Activated T-helper 1 cell treated with Interleukin-2 at 50 U/mL for 16 hours (primary cell): ENCODE results near the gene TRPM2.
"Not testable (repeated sequence)": the region's sequence is repeated elsewhere in the genome, so short reads cannot be mapped to it uniquely, and the experiment has no call there.

Source experiments
- DNase-seq: peaks from one replicate; pipeline ENCODE4 v3.0.0-alpha.2; 2020; ENCODE audit warnings: low read depth

Gene TRPM2

GRCh38 chr21:44375281-44375651 is 21.8 kb downstream of the TRPM2 start:
- DNase-seq, result no peak

DNA sequence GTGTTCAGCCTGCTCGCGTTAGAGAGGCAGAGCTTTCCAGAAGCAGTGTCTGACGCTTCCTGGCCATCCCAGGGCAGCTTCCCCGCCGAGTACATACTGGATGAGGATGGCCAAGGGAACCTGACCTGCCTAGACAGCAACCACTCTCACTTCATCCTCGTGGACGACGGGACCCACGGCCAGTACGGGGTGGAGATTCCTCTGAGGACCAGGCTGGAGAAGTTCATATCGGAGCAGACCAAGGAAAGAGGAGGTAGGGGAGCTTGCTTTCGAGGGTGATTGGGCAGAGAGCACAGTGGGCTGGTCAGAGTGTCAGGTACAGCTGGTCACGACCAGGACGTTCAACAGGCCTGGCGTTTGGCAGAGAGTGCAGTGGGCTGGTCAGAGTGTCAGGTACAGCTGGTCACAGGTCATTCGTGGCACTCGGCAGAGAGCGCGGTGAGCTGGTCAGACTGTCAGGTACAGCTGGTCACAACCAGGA is 22.4 kb downstream of the TRPM2 start:
- DNase-seq, result no peak

DNA sequence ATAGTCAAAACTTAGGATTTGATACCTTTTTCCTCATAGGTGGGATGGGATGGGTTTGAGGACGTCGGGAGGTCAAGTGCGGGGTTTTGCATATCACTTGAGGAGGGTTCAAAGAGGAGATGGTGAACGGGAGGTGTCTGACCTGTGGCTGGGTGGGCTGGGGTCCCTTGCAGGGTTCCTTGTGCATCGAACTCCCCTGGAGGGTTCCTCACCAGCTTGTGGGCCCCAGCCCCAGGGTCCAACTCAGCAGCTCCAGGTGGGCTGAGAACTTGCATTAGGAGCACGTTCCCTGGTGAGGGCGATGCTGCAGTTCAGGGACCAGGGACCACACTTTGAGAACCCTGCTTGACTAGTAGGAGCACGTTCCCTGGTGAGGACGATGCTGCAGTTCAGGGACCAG is 23.2 kb downstream of the TRPM2 start:
- DNase-seq, result no peak

- no peak for DNase-seq
Observed at GRCh38 chr21:44377201-44377921, 23.9 kb downstream of the TRPM2 start.

- DNase-seq, result no peak
Observed at GRCh38 chr21:44377922-44378645, 24.7 kb downstream of the TRPM2 start.

DNA sequence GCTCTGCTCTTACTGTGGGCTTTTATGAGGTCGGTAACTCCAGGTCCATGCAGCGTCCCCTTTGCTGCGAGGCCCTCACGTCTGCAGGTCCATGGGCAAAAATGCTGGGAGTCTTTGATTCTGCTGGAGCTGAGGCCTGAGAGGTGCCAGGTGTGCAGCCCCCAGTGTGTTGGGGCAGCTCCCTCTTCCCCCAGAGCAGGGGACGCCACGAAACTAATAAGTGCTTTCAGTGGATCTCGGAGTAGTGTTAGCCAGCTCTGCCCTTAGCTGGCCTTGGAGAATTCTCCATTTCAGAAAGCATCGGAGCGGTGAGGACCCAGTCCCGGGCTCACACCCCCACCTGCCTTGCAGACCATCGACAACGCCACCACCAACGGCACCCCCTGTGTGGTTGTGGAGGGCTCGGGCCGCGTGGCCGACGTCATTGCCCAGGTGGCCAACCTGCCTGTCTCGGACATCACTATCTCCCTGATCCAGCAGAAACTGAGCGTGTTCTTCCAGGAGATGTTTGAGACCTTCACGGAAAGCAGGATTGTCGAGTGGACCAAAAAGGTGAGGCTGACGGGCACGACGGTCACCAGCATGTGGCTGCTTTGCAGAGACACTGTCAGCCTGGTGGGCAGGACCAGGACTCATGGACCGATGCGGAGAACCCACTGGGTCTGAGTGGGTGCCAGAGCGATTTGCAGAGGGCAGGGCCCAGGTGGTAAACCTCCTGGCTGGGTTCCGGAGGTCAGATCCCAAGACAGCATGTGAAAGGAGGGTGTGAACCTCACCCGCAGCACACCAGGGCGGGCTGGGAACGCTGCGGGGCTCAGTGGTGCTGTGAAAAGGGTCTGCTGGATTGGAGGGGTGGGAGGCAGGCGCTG is 25.5 kb downstream of the TRPM2 start:
- no peak for DNase-seq

DNA sequence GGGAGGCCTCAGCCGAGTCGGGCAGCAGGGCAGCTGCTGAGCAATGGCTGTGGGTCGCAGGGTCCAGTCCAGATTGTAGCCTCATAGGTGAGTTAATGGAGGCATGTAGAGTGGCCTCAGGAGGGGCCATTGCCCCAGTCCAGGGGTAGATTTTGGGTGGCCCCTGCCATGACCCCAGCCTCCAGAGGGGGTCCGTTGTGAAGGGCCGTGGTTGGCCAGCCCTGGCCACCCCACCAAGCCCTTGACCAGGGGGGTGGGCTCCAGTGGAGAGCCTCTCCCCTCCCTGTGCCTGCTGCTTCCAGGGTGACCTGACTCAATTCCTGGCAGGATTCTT is 26.1 kb downstream of the TRPM2 start:
- DNase-seq, result no peak

DNA sequence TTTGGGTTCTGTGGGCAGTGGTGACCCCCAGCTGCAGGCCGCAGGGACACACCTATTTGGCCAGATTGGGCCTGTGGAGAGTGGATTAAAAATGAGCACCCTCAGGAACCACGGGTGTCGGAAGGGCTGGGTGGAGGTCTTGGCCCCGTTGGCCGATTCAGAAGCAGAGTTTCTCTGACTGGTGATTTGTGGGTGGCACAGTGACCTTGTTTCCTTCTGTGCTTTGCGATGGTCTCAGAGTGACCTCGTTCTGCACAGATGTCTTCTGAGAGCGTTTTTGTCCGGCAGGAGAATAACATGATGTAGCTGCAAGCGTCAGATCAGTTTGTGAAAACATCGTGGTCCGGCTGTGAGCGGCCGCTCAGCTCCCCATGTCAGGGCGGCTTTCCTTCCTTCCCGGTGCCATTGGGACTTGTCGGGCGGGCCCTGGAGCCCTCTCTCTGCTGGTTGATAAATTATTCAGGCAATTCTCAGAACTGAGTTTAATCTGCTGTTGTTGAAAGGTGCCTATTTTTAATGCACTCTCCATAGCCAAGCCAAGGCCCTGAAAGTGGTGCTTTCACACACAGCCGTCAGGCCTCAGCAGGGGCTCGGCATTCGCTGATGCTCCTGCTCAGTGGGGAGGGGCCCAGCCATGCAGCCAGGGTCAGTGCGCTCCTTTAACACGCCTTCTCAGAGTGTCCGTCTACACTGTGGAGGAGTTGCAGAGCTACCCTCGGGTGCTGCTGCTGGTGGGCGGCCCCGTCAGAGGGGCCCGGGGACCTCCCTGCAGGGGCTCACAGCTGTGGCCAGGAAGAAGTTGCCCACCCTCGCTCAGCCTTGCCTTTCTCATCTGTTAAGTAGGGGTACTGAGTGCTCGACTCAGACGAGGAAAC is 26.8 kb downstream of the TRPM2 start:
- DNase-seq, result no peak

DNA sequence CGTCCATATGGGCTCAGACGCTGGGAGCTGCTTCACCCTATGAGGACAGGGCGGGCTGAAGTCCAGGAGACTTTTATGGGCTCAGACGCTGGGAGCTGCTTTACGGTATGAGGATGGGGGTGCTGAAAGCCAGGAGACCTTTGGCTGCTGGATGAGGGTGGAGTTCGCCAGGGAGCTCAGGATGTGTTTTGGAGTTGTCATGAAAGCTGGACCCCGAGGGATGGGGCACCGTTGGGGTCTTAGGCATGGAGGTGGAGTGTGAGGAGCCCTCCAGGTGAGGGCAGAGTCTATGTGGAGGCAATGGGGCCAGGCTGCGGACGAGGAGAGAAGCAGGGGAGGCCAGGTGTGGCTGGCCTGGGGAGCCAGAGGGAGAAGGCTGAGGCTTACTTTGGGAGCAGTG is 27.5 kb downstream of the TRPM2 start:
- DNase-seq, result no peak

DNA sequence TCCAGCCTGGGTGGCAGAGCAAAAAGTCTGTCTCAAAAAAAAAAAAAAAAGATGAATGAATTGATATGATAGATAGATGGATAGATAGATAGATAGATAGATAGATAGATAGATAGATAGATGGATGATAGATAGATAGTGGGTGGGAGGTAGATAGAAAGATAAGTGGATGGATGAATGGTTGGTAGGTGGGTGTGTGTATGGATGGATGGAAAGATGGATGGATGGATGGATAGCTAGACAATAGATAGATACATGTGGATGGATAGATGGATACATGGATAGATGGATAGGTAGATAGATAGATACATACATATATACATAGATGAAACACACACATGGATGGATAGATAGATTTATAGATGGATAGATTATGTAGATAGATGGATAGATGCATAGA is 28.5 kb downstream of the TRPM2 start:
- no peak for DNase-seq

DNA sequence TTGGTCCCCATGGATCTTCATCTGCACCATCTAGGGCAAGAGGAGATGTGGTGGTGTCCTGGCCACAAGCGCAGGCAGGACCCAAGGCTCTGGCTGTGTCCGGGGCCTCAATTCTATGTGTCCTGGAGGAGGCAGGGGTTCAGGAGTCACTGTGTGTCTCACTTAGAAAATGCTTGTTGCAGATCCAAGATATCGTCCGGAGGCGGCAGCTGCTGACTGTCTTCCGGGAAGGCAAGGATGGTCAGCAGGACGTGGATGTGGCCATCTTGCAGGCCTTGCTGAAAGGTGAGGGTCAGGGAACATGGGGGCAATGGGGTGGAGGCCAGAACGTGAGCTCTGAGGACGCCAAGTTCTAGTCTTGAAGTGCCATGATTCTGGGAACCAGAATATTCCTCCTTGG is 29.1 kb downstream of the TRPM2 start:
- no peak for DNase-seq

DNA sequence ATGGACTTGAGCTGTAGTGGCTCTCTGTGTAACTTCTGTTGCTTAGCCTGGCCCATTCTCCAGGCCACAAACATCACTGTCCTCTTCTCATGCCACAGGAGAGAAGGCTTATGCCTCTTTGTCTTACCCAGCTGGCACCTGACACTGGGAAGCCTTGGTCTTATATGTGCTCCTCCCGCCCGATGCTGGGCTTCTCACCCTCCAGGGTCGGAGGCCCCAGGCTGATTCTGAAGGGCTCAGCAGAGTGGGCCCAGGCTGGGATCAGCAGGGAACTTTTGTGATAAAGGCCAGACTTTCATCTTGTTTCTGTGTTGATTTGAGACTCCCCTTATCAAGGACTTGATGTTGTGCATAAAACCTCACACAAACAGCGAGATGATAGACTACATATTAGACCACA is 29.8 kb downstream of the TRPM2 start:
- no peak for DNase-seq

GRCh38 chr21:44384968-44385367 is 31.5 kb downstream of the TRPM2 start:
- DNase-seq, result no peak

GRCh38 chr21:44389335-44389734 is 35.9 kb downstream of the TRPM2 start:
- DNase-seq, result no peak

DNA sequence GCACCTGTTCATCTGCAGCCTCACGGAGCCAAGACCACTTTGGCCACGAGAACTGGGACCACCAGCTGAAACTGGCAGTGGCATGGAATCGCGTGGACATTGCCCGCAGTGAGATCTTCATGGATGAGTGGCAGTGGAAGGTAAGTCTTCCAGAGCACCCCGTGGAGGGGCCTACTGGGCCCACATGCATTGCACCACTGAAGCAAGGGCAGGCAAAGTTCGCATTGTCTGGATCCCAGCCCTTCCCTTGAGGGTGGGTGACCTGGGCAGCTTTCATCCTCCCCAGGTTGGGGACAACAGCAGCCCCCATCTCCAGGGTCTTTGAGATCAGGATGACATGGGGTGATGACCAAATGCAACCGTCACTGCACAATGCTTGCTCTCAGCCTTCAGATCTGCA is 37.5 kb downstream of the TRPM2 start:
- DNase-seq, result no peak

GRCh38 chr21:44391345-44392091 is 38.1 kb downstream of the TRPM2 start:
- DNase-seq, result no peak

GRCh38 chr21:44392185-44392584 is 38.8 kb downstream of the TRPM2 start:
- no peak for DNase-seq

DNA sequence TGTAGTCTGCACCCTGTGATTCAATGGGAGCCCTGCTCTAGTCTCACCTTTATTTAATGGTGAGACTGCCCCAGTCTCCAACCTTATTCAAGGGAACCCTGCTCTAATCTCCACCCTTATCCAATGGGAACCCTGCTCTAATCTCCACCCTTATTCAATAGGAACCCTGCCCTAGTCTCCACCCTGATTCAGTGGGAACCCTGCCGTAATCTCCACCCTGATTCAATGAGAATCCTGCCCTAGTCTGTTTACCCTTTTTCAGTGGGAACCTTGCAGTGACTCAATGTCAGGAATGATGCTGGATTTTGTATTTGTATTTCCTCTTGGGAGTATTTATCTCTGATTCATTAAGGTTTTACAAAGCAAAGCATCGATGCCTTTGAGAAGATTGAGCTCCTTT is 39.5 kb downstream of the TRPM2 start:
- DNase-seq, result no peak

- no peak for DNase-seq
Observed at GRCh38 chr21:44394733-44395132, 41.3 kb downstream of the TRPM2 start.

GRCh38 chr21:44395260-44395659 is 41.8 kb downstream of the TRPM2 start:
- no peak for DNase-seq

- DNase-seq, result not testable (repeated sequence)
Observed at GRCh38 chr21:44396803-44397202, 43.4 kb downstream of the TRPM2 start.
